ENCODE measurements around the gene TMUB2. TPM values are rescaled to one million over a fixed set of nuclear protein-coding genes. Genes with fewer than 3 reads are reported as not detected.

TMUB2 gene
- total and polyA plus RNA-seq, 9 of the 15 experiments (the other 6 are each of a cell fraction or from before 2014, with no cell fraction given) = 4.1 to 29.8 (median 16.3) TPM

DNA sequence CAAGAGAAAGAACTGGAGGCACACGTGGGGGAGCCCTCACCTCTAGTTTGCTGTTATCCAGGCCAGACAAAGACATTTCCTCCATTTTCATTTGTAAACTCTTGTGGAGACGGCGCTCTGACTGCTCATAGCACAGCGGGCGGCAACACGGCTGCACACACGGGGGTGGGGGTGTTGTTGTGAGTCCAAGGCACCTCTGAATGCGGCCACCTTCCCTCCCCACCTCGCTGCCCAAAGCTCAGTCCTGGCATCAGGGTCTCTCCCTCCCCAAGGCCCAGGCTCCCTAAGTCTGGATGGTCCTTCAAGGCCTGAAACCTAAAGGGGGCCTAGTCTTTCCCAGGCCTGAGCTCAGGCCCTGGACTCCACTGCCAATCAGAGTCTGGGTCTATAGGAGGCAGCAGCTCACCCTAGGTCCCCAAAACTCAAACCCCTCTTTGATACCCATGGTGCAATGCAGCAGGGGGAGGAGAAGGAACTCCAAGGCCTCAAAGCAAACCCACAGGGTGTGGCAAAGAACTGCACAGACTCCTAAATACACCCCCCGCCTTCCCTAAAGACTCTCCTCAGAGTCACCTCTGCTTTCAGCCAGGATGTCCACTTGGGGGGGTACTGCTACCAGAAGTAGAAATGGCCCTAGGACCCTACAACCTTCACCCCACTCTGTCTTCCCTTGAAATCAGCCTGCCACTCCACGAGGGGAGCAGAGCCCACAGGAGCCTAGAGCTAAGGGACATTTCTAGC, 11.4 kb downstream of the TMUB2 start (continued):
- TF ChIP-seq ZNF41 (CRISPR knock-in tag; conservative IDR thresholded peaks at IDR 0.05) (no peak), RUNX1 (IDR thresholded peaks at IDR 0.05; ENCODE audit: low read depth) (no peak), NR1H2 (CRISPR knock-in tag; IDR thresholded peaks at IDR 0.05) (0 out of 2 replicates have a peak, but pooled peaks have one; percentile 12), ZNF23 (CRISPR knock-in tag; IDR thresholded peaks at IDR 0.05) (no peak), KDM4B (IDR thresholded peaks at IDR 0.05; ENCODE audit: borderline replicate concordance in 2 of 2, low read depth in 1 of 2) (no peak), BRD9 (IDR thresholded peaks at IDR 0.05; ENCODE audit: low read depth, partially characterized antibody) (peak; percentile 57), JUNB (CRISPR knock-in tag; conservative IDR thresholded peaks at IDR 0.05) (no peak), JUND (IDR thresholded peaks at IDR 0.05; ENCODE audit: borderline replicate concordance, low read depth, low read length) (0 out of 2 replicates have a peak, but pooled peaks have one; percentile 2), JUND (tag; IDR thresholded peaks at IDR 0.05; ENCODE audit: borderline replicate concordance, low read depth, low read length) (no peak), U2AF1 (optimal IDR thresholded peaks at IDR 0.05; ENCODE audit: low read depth, low read length) (no peak), NEUROD1 (IDR thresholded peaks at IDR 0.05; ENCODE audit: borderline replicate concordance, low read depth, low read length, partially characterized antibody) (peak; percentile 21), HDAC3 (IDR thresholded peaks at IDR 0.05; ENCODE audit: borderline replicate concordance, partially characterized antibody) (no peak), SMARCC2 (IDR thresholded peaks at IDR 0.05; ENCODE audit: low read depth) (no peak), EP300 (IDR thresholded peaks at IDR 0.05; ENCODE audit: low read length) (no peak), STAT5B (CRISPR knock-in tag; IDR thresholded peaks at IDR 0.05) (no peak)
- TF ChIP-seq, protein P1, sequence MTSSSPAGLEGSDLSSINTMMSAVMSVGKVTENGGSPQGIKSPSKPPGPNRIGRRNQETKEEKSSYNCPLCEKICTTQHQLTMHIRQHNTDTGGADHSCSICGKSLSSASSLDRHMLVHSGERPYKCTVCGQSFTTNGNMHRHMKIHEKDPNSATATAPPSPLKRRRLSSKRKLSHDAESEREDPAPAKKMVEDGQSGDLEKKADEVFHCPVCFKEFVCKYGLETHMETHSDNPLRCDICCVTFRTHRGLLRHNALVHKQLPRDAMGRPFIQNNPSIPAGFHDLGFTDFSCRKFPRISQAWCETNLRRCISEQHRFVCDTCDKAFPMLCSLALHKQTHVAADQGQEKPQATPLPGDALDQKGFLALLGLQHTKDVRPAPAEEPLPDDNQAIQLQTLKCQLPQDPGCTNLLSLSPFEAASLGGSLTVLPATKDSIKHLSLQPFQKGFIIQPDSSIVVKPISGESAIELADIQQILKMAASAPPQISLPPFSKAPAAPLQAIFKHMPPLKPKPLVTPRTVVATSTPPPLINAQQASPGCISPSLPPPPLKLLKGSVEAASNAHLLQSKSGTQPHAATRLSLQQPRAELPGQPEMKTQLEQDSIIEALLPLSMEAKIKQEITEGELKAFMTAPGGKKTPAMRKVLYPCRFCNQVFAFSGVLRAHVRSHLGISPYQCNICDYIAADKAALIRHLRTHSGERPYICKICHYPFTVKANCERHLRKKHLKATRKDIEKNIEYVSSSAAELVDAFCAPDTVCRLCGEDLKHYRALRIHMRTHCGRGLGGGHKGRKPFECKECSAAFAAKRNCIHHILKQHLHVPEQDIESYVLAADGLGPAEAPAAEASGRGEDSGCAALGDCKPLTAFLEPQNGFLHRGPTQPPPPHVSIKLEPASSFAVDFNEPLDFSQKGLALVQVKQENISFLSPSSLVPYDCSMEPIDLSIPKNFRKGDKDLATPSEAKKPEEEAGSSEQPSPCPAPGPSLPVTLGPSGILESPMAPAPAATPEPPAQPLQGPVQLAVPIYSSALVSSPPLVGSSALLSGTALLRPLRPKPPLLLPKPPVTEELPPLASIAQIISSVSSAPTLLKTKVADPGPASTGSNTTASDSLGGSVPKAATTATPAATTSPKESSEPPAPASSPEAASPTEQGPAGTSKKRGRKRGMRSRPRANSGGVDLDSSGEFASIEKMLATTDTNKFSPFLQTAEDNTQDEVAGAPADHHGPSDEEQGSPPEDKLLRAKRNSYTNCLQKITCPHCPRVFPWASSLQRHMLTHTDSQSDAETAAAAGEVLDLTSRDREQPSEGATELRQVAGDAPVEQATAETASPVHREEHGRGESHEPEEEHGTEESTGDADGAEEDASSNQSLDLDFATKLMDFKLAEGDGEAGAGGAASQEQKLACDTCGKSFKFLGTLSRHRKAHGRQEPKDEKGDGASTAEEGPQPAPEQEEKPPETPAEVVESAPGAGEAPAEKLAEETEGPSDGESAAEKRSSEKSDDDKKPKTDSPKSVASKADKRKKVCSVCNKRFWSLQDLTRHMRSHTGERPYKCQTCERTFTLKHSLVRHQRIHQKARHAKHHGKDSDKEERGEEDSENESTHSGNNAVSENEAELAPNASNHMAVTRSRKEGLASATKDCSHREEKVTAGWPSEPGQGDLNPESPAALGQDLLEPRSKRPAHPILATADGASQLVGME (CRISPR knock-in tag; IDR thresholded peaks at IDR 0.05) = no peak
- TF ChIP-seq, protein P2, sequence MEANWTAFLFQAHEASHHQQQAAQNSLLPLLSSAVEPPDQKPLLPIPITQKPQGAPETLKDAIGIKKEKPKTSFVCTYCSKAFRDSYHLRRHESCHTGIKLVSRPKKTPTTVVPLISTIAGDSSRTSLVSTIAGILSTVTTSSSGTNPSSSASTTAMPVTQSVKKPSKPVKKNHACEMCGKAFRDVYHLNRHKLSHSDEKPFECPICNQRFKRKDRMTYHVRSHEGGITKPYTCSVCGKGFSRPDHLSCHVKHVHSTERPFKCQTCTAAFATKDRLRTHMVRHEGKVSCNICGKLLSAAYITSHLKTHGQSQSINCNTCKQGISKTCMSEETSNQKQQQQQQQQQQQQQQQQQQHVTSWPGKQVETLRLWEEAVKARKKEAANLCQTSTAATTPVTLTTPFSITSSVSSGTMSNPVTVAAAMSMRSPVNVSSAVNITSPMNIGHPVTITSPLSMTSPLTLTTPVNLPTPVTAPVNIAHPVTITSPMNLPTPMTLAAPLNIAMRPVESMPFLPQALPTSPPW (CRISPR knock-in tag; IDR thresholded peaks at IDR 0.05) = peak; percentile 68

Data from K562 (cell line).